ENCODE results near the gene SST.

SST gene

DNA sequence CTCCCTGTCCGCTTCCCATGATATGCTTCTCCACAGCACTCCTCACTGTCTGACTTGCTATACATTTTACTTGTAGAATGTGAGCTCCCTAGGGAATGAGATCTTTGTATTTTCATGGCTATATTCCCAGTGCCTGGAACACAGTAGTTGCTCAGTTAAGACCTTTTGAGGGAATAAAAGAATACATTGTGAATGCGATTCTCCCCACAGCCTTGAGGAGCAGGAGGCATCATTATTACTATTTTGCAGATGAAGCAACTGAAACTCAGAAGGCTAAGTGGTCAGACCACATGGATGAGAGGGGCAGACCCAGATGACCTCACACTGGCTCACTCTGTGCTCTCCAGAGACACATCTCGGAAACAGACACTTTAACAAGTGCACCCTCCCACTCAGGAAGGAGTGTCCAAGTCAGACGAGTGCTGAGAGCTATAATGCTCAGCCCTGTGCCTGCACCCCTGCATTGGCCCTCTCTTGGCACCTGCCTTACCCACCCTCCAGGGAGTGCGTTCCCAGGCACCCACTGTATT is 46.8 kb downstream of the SST start:
- no peak for DNase-seq (ENCODE audit: low spot score)
- Histone ChIP-seq H3K4me3 (no peak overlapping the region), H3K27ac (no peak overlapping the region)
- TF ChIP-seq, protein P1, sequence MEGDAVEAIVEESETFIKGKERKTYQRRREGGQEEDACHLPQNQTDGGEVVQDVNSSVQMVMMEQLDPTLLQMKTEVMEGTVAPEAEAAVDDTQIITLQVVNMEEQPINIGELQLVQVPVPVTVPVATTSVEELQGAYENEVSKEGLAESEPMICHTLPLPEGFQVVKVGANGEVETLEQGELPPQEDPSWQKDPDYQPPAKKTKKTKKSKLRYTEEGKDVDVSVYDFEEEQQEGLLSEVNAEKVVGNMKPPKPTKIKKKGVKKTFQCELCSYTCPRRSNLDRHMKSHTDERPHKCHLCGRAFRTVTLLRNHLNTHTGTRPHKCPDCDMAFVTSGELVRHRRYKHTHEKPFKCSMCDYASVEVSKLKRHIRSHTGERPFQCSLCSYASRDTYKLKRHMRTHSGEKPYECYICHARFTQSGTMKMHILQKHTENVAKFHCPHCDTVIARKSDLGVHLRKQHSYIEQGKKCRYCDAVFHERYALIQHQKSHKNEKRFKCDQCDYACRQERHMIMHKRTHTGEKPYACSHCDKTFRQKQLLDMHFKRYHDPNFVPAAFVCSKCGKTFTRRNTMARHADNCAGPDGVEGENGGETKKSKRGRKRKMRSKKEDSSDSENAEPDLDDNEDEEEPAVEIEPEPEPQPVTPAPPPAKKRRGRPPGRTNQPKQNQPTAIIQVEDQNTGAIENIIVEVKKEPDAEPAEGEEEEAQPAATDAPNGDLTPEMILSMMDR (IDR thresholded peaks at IDR 0.05), result no peak

DNA sequence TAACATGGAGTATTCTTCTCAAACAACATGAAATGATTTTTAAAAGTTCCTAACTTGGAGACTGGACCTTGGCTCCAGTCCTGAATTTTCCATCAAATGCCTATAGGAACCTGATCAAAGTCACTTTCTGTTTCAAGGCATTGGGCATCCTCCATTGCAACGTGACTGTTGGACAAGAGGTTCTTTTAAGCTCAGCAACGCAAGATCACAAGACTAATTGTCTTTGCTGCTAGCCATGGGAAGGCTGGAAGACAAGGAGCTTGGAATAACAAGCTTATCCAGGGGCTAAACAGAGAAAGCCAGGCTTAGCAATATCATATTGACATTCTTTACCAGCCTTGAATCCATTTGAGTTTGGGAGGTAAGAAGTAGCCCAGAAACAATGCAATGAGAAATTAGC is 48.3 kb downstream of the SST start:
- H3K27ac ChIP-seq, result no peak overlapping the region
- TF ChIP-seq, protein P1 (IDR thresholded peaks at IDR 0.05), result no peak
- no peak overlapping the region for H3K4me3 ChIP-seq
- DNase-seq (ENCODE audit: low spot score), result no peak

DNA sequence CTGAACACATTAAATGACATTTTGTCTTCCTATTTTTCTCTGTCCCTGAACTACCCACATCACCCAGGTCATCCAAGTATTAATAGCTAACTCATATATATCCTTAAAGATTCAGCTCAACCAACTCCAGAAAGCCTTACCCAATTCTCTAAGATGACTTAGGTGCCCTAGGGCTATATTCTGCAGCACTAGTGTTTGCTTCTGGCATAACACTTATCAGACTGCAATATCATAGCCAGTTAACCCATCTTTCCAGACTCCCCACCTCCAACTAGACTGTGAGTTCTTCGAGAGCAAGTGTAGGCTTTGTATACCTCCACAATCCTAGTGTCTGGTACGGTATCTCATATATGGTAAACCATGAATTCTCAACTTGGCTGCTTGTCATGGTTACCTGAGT is 50.7 kb downstream of the SST start:
- Histone ChIP-seq H3K27ac (no peak overlapping the region), H3K4me3 (no peak overlapping the region)
- TF ChIP-seq, protein P1 (IDR thresholded peaks at IDR 0.05), result no peak
- no peak for DNase-seq (ENCODE audit: low spot score)
